MG63 (cell line): Measurements from ENCODE around the gene ITGA1. TPM values are rescaled to one million over a fixed set of nuclear protein-coding genes. Genes with fewer than 3 reads are reported as not detected.

Source experiments
- DNase-seq: peaks from one replicate; pipeline ENCODE4 v3.0.0-alpha.2; 2020
- H3K27me3 ChIP-seq: fragments of 250-450 bp; sonication (Bioruptor Pico); 2 replicates; pipeline ENCODE4 v1.5.1; 2020; ENCODE audit warnings: mild to moderate bottlenecking, moderate library complexity
- H3K36me3 ChIP-seq: fragments of 250-450 bp; sonication (Bioruptor Pico); 2 replicates; pipeline ENCODE4 v1.5.1; 2020; ENCODE audit warnings: mild to moderate bottlenecking, moderate library complexity
- H3K4me3 ChIP-seq: fragments of 250-450 bp; sonication (Bioruptor Pico); 2 replicates; pipeline ENCODE4 v1.5.1; 2020; ENCODE audit warnings: mild to moderate bottlenecking, moderate library complexity
- H3K9me3 ChIP-seq: fragments of 250-450 bp; sonication (Bioruptor Pico); 2 replicates; pipeline ENCODE4 v1.5.1; 2020; ENCODE audit warnings: mild to moderate bottlenecking, moderate library complexity
- total RNA-seq: library from RNA; depleted of rRNA; stranded (reverse); fragments of >200 nt; shearing (Covaris generic); gene quantifications from 2 replicates; pipeline ENCODE4 v1.2.3, GENCODE V29; 2014; ENCODE audit warnings: low replicate concordance

The ITGA1 gene
- total RNA-seq, 1 experiment from 2014 or later: 1.4 TPM

- no peak for DNase-seq
- Histone ChIP-seq H3K36me3 (no peaks in the 10 kb centered on the region), H3K27me3 (no peaks in the 10 kb centered on the region), H3K9me3 (no peaks in the 10 kb centered on the region), H3K4me3 (no peak overlapping the region)
Measured at GRCh38 chr5:52920929-52921328, 133.2 kb downstream of the ITGA1 start.

- peak; percentile 73 for DNase-seq
- Histone ChIP-seq H3K9me3 (no peaks in the 10 kb centered on the region), H3K4me3 (no peak overlapping the region), H3K27me3 (no peaks in the 10 kb centered on the region), H3K36me3 (no peaks in the 10 kb centered on the region)
Measured at GRCh38 chr5:52922384-52922783, 134.7 kb downstream of the ITGA1 start.

- no peaks in the 10 kb centered on the region for H3K27me3 ChIP-seq
- DNase-seq: no peak
- no peaks in the 10 kb centered on the region for H3K36me3 ChIP-seq
- H3K4me3 ChIP-seq: no peak overlapping the region
- no peaks in the 10 kb centered on the region; the same call in 1 of the 2 replicates for H3K9me3 ChIP-seq
Measured at GRCh38 chr5:52924456-52924855, 136.7 kb downstream of the ITGA1 start.

DNA sequence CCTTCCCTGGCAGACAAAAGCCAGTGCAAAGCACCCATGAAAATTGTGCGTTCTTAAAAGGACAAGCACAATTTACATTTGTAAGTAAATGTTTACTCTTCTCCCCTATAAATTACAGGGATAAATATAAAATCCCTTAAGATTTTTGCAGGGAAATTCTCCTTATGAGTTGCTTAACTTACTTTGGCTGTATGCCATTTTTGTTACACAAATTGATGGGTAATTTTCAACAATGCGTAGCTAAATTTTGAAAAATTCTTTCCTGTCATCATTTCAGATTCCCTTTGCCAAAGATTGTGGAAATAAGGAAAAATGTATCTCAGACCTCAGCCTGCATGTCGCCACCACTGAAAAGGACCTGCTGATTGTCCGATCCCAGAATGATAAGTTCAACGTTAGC is 137.3 kb downstream of the ITGA1 start:
- no peak for DNase-seq
- Histone ChIP-seq H3K36me3 (no peaks in the 10 kb centered on the region), H3K9me3 (no peaks in the 10 kb centered on the region; the same call in 1 of the 2 replicates), H3K4me3 (no peak overlapping the region), H3K27me3 (no peaks in the 10 kb centered on the region)

DNA sequence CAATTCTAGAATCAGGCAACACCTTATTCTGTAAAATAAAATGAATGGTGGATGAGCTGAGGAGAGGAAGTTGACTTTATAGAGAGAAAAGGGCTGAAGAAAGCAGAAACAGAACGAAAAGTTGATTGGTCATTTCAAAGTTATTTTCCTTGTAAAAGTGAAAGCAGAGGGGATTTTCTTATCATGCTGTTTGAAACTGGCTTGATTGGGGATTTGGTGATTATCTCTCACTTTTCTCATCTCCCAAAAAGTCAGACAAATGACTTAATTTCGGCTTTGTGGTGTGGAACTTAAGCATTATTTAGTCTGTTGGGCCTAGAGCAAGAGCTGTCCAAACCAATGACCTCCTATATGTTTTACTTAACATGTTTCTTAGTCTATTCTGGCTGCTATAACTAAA is 141.0 kb downstream of the ITGA1 start:
- no peak for DNase-seq
- Histone ChIP-seq H3K4me3 (no peak overlapping the region), H3K27me3 (no peaks in the 10 kb centered on the region), H3K9me3 (no peaks in the 10 kb centered on the region; the same call in 1 of the 2 replicates), H3K36me3 (no peaks in the 10 kb centered on the region)

DNA sequence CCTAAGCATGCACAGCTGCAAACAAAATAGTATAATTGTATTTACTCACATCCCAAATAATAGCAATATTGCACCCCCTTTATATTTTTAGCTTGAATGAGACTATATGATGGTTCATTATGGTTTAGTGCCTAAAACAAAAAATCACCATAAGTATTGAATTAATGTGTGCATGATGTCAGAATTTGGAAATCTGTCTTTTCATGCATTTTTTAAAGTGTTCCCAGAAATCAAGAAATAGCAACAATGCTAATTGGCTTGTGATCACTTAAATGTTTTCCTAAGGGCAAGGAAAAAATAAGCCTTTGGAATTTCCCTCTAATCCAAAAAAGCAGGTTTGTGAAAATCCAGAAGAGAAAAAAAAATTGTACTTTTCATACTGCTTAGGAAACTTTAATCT is 150.5 kb downstream of the ITGA1 start:
- H3K9me3 ChIP-seq: no peaks in the 10 kb centered on the region
- no peaks in the 10 kb centered on the region for H3K36me3 ChIP-seq
- H3K27me3 ChIP-seq: no peaks in the 10 kb centered on the region
- no peak for DNase-seq
- no peak overlapping the region for H3K4me3 ChIP-seq

DNA sequence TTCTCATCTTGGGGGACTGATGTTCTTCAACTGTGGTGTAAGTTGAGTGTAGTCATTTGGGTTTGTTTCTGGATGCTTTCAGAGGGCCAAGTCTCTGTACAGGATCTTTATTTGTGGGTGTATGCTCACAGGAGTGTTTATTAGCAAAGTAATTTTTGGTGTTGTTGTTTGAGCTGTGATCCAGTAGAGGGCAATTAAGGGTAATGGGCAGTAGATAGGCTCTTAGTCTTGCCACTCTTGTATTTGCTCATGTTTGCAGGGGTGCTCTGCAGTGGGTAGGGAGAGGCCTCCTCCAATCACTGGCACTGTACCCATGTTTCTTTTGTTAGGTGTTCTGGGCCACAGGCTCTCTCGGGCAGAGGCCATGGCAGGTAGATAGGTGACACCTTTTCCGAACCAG is 155.6 kb downstream of the ITGA1 start:
- Histone ChIP-seq H3K36me3 (no peaks in the 10 kb centered on the region), H3K4me3 (no peak overlapping the region), H3K27me3 (no peaks in the 10 kb centered on the region), H3K9me3 (no peaks in the 10 kb centered on the region)
- DNase-seq: no peak

DNA sequence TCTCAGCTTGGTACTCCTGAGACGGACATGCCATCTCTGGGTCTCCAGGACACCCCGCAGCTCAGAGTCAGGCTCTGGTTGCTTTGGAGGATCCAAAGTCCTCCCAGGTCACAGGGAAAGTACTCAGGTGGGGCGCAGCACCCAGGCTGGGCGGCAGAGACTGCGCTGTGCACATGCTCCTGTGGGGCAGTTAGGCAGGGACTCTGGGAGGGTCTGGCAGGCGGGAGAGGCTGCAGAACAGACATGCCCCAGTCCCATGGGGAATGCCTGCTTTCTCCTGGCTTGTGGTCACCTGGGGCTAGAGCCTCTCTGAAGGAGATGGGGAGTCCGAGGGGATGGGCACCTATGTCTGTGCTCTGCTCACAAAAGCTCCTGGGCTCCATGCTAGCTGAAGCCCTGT is 156.1 kb downstream of the ITGA1 start:
- H3K36me3 ChIP-seq: no peaks in the 10 kb centered on the region
- H3K27me3 ChIP-seq: no peaks in the 10 kb centered on the region
- H3K9me3 ChIP-seq: no peaks in the 10 kb centered on the region
- no peak overlapping the region for H3K4me3 ChIP-seq
- no peak for DNase-seq

DNA sequence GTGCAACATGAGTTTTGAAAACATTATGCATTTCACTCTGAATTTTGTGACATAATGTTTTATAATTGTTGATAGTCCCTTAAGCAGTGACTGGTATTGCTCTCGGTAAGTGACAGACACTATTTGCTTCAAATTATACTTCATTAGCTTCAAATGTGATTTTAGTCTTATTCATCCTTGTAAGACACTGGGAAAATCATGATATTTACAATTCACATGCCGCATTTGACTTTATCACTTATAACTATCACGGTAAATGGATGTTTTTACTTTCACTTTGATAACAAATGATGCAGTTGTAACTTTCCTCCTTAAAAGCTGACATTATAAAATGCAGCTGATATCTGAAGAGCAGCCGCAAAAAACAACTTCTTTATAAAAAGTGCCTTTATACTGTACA is 157.3 kb downstream of the ITGA1 start:
- H3K4me3 ChIP-seq: peak overlapping the region; percentile 43
- no peaks in the 10 kb centered on the region for H3K9me3 ChIP-seq
- H3K36me3 ChIP-seq: no peaks in the 10 kb centered on the region
- H3K27me3 ChIP-seq: no peaks in the 10 kb centered on the region
- no peak for DNase-seq

- Histone ChIP-seq H3K36me3 (no peaks in the 10 kb centered on the region), H3K9me3 (no peaks in the 10 kb centered on the region), H3K27me3 (no peaks in the 10 kb centered on the region), H3K4me3 (no peak overlapping the region)
- peak; percentile 19 for DNase-seq
Measured at GRCh38 chr5:52947208-52947607, 159.5 kb downstream of the ITGA1 start.

DNA sequence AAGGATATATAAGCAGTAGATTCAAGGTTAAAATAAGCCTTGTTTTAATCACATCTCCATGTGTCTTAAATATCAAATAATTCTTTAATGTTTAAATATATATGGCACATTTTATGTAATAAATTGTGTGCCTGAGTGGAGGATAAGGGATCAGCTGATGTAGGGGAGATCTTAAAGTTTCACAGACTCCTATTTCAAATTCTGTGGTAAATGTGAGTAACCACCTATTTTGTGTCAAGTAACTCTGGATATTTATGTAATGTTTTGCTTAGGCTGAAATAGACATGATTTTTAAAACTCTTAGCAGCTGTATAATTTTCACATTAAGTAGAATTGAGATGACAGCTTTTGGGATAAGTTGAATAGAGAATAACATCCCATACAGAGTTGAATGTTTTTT is 160.1 kb downstream of the ITGA1 start:
- Histone ChIP-seq H3K36me3 (no peaks in the 10 kb centered on the region), H3K27me3 (no peaks in the 10 kb centered on the region), H3K4me3 (no peak overlapping the region), H3K9me3 (no peaks in the 10 kb centered on the region)
- DNase-seq: no peak

DNA sequence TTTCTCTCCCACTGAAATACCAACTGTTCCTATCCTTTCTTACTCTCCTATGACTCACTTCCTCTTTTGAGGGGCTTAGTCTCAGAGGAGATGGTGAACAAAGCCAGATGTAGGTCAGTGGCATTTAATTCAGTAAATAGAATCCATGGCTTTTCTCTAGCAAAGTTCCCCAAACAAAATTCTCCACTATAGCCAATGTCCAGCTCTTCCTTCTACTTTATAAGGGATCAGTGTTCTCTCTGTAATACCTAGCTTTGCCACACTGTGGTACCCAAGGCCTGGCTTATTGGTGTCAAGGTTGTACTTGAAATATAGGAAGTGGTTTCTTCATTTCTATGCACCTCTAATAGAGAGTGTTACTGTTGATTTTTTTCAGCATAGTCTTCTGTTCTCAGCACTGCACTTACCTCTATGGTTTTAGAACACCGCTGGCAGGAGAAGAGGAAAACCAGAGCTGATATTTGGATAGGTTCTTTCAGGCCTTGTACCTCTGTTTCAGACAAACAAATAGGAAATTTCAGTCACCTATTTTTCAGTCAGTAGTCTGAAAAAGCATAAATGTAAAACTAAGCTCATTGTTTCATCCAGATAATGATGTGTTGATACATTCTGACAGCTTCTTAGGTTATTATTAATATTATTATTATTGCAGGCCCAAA is 160.8 kb downstream of the ITGA1 start:
- DNase-seq: peak; percentile 49
- no peak overlapping the region for H3K4me3 ChIP-seq
- no peaks in the 10 kb centered on the region for H3K27me3 ChIP-seq
- no peaks in the 10 kb centered on the region for H3K9me3 ChIP-seq
- H3K36me3 ChIP-seq: no peaks in the 10 kb centered on the region

- H3K27me3 ChIP-seq: no peaks in the 10 kb centered on the region
- H3K9me3 ChIP-seq: no peaks in the 10 kb centered on the region
- no peak overlapping the region for H3K4me3 ChIP-seq
- no peak for DNase-seq
- no peaks in the 10 kb centered on the region for H3K36me3 ChIP-seq
Measured at GRCh38 chr5:52950686-52951085, 163.0 kb downstream of the ITGA1 start.

DNA sequence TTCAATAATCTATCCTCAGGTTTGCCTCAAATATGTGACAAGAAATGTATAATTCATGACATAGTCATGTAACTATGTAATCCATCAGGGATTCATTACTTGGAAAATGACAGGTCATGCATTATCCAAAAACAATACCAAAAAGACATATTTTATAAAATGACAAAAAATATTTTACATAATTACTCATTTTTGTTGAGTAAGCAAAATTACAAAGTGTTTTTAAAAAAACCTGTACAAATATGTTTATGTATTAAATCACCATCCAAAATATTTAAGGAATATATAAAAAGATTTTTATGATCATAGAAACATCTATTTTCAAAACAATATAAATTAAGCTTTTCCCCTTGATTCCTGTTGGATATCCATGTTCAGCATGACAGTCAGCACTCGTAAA is 164.8 kb downstream of the ITGA1 start:
- no peak for DNase-seq
- Histone ChIP-seq H3K36me3 (no peaks in the 10 kb centered on the region), H3K4me3 (no peak overlapping the region), H3K9me3 (no peaks in the 10 kb centered on the region), H3K27me3 (no peaks in the 10 kb centered on the region)

DNA sequence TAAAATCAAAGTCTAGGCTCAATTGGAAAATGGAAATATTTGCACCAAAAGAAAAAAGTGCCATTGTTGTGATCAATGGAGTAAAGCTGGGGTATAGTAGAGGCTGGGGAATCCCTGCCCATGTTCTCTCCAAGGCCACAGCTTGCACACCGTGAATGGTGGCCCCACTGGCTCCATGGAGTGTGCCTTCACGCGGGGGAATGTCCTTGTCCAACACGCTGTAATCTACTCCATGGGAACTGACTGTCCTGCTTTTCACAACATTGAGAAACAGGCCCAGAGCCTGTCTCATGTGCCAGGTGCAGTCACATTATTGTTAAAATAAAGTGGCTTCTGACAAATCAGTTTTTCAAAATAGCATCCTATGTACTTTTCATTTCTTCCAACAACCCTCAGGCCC is 168.3 kb downstream of the ITGA1 start:
- no peak for DNase-seq
- no peak overlapping the region for H3K4me3 ChIP-seq
- no peaks in the 10 kb centered on the region for H3K27me3 ChIP-seq
- peaks cover 4% of the 10 kb centered on the region; the same call in 1 of the 2 replicates for H3K9me3 ChIP-seq
- no peaks in the 10 kb centered on the region for H3K36me3 ChIP-seq

GRCh38 chr5:52956915-52957747 is 169.4 kb downstream of the ITGA1 start:
- Histone ChIP-seq H3K36me3 (no peaks in the 10 kb centered on the region), H3K9me3 (peaks cover 4% of the 10 kb centered on the region; the same call in 1 of the 2 replicates), H3K27me3 (no peaks in the 10 kb centered on the region), H3K4me3 (no peak overlapping the region)
- DNase-seq: no peak

- H3K4me3 ChIP-seq: no peak overlapping the region
Measured at GRCh38 chr5:52961274-52961681, 173.6 kb downstream of the ITGA1 start.

GRCh38 chr5:52963636-52964035 is 175.9 kb downstream of the ITGA1 start:
- Histone ChIP-seq H3K27me3 (no peaks in the 10 kb centered on the region), H3K4me3 (no peak overlapping the region), H3K9me3 (peaks cover 6% of the 10 kb centered on the region), H3K36me3 (no peaks in the 10 kb centered on the region)
- no peak for DNase-seq

More at GRCh38 chr5:52961274-52961681, 173.6 kb downstream of the ITGA1 start:
- DNase-seq: no peak
- Histone ChIP-seq H3K9me3 (peaks cover 4% of the 10 kb centered on the region; the same call in 1 of the 2 replicates), H3K36me3 (no peaks in the 10 kb centered on the region), H3K27me3 (no peaks in the 10 kb centered on the region)
